Transverse colon (tissue), 4 donors: ENCODE data around the gene PDAP1. TPM values are rescaled to one million over a fixed set of nuclear protein-coding genes. Genes with fewer than 3 reads are reported as not detected.

Experiments used
- DNase-seq: peaks from one replicate; pipeline ENCODE4 v3.0.0-alpha.2; 2019
- H3K27ac ChIP-seq, 4 donors: fragments of 200-600 bp; sonication (generic); 2 replicates each; pipeline ENCODE4 v1.5.1; 2016 to 2018; ENCODE audit warnings: inconsistent platforms in 4 of 4
- H3K27me3 ChIP-seq: fragments of 200-600 bp; sonication (generic); 2 replicates; pipeline ENCODE4 v1.5.1; 2017; ENCODE audit warnings: inconsistent platforms
- H3K36me3 ChIP-seq, 4 donors: fragments of 200-600 bp; sonication (generic); 2 replicates each; pipeline ENCODE4 v1.5.1; 2017 to 2019; ENCODE audit warnings: inconsistent platforms in 4 of 4
- H3K4me1 ChIP-seq, 4 donors: fragments of 200-600 bp; sonication (generic); 2 replicates each; pipeline ENCODE4 v1.5.1; 2017 to 2020; ENCODE audit warnings: inconsistent platforms in 4 of 4
- H3K4me3 ChIP-seq, 4 donors: fragments of 200-600 bp; sonication (generic); 1 replicate in 1 of 4; 2 replicates in 3 of 4; pipeline versions ENCODE4 v1.5.1 to v1.6.1; 2017 to 2019; ENCODE audit warnings: inconsistent platforms in 4 of 4
- H3K9me3 ChIP-seq, 2 donors: fragments of 200-600 bp; sonication (generic); 2 replicates each; pipeline ENCODE4 v1.5.1; 2017 to 2019; ENCODE audit warnings: inconsistent platforms in 2 of 2
- CTCF ChIP-seq, 5 experiments: fragments of 200-600 bp in 3 of 5; fragments of 450-650 bp in 2 of 5; sonication (generic) in 3 of 5; IDR thresholded peaks; 1 replicate in 2 of 5; 2 replicates in 3 of 5; pipeline ENCODE4 v1.5.1; 2016 to 2017; ENCODE audit warnings: antibody characterized with exemption in 5 of 5, inconsistent platforms in 3 of 5, mild to moderate bottlenecking in 2 of 5, moderate library complexity in 1 of 5
- EP300 ChIP-seq: sonication (generic); formaldehyde crosslinking; IDR thresholded peaks from one replicate; pipeline ENCODE4 v1.6.1; 2017; ENCODE audit warnings: antibody characterized with exemption, low read depth
- POLR2A ChIP-seq: fragments of 450-650 bp; IDR thresholded peaks from one replicate; pipeline ENCODE4 v1.6.1; 2016; ENCODE audit warnings: antibody characterized with exemption, mild to moderate bottlenecking, moderate library complexity
- POLR2AphosphoS5 ChIP-seq, 3 donors: sonication (generic); formaldehyde crosslinking; IDR thresholded peaks; one replicate each; pipeline ENCODE4 v1.6.1; 2016; ENCODE audit warnings: antibody characterized with exemption in 3 of 3
- WGBS, 2 donors: methylation state at CpG; one replicate each; pipeline ENCODE4 v1.1.5; 2018; ENCODE audit warnings: low coverage in 1 of 2; 5-methylcytosine and 5-hydroxymethylcytosine counted together
- in situ Hi-C, 4 donors: fragments of 200-750 bp; cut with MboI; loops; one replicate each; pipeline versions ENCODE4 v1.15.0 to v1.15.1; 2017; ENCODE audit warnings: low sequenced_read_pairs in 3 of 4, low pct_ligation_motif_present in 1 of 4, low pct_unique_long_range_greater_than_20kb in 1 of 4
- intact Hi-C: fragments of 100-400 bp; cut with DNase I; formaldehyde crosslinking; loops from one replicate; pipeline ENCODE4 v1.15.1; 2023; ENCODE audit warnings: low total_unique reads
- total RNA-seq, 4 donors: library from RNA; depleted of rRNA; stranded (reverse); fragments of >200 nt; gene quantifications; one replicate each; pipeline ENCODE4 v1.1.0, GENCODE V29; 2016

The PDAP1 gene
- total RNA-seq, 4 donors from 2014 or later = 27.7 to 54.9 (median 49.9) TPM

DNA sequence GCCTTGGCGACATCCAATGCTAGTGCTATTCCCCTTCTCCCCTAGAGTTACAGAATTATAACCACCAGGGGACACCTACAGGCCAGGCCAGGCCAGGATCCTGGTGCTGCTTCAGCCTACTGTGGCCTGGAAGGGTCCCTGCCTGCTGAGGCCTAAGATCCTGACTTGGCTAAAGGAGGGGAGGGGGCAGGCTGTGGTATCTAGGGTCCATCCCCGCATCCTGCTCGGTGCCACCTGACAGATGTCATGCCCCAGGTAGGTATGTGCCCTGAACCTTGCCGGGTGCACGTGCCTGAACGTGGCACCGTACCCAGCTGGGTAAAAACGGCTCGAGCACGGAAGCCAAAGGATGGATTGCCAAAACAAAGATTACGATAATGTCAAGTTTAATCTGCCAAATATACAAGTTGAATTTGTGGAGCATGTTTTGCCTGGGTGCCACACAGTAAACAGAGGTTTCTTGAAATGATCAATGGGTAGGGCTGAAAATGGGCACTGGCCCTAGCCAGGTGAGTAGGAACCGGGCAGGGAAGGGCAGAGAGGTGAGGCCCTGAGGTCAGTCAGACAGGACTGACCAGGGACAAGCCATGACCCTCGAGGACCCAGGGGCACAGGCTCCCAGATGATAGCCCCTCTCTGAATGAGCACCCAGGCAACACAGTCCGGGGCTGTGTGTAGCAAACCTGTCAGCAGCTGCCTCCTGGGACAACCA, 12.6 kb downstream of the PDAP1 start:
- WGBS, 2 donors = 69 to 88% methylated on average over 3 to 14 of the region's 14 CpGs
- Histone ChIP-seq H3K4me3 (no peak overlapping the region), H3K27me3 (no peaks in the 10 kb centered on the region), H3K4me1 (peaks cover 17 to 19% (median 17%) of the 10 kb centered on the region in 4 donors), H3K36me3 (peaks cover 0 to 25% (median 8%) of the 10 kb centered on the region in 4 donors), H3K27ac (no peak overlapping the region), H3K9me3 (no peaks in the 10 kb centered on the region)
- in situ Hi-C loops = no loop called here
- TF ChIP-seq POLR2AphosphoS5 (IDR thresholded peaks at IDR 0.05) (no peak), POLR2A (no peak), CTCF (IDR thresholded peaks at IDR 0.05) (no peak), EP300 (no peak)
- intact Hi-C loops = no loop called here
- DNase-seq = no peak

GRCh38 chr7:99394188-99394502, 14.3 kb downstream of the PDAP1 start:
- H3K4me3 ChIP-seq = no peak overlapping the region
- peaks cover 17 to 19% (median 17%) of the 10 kb centered on the region in 4 donors for H3K4me1 ChIP-seq
- H3K36me3 ChIP-seq = peaks cover 0 to 27% (median 12%) of the 10 kb centered on the region in 4 donors
- no peaks in the 10 kb centered on the region for H3K27me3 ChIP-seq
- in situ Hi-C loops = no loop called here
- no peak for TF ChIP-seq CTCF (IDR thresholded peaks at IDR 0.05)
- no peak for TF ChIP-seq POLR2AphosphoS5 (IDR thresholded peaks at IDR 0.05)
- no peak for TF ChIP-seq POLR2A
- no peak for TF ChIP-seq EP300
- intact Hi-C loops = no loop called here
- 93% methylated on average over 4 of the region's 4 CpGs; no CpG with 5 or more reads in 1 of the 2 donors for WGBS, 2 donors
- DNase-seq = no peak
- H3K27ac ChIP-seq = peak overlapping the region in 1 of 4 donors; percentile 83
- no peaks in the 10 kb centered on the region for H3K9me3 ChIP-seq

DNA sequence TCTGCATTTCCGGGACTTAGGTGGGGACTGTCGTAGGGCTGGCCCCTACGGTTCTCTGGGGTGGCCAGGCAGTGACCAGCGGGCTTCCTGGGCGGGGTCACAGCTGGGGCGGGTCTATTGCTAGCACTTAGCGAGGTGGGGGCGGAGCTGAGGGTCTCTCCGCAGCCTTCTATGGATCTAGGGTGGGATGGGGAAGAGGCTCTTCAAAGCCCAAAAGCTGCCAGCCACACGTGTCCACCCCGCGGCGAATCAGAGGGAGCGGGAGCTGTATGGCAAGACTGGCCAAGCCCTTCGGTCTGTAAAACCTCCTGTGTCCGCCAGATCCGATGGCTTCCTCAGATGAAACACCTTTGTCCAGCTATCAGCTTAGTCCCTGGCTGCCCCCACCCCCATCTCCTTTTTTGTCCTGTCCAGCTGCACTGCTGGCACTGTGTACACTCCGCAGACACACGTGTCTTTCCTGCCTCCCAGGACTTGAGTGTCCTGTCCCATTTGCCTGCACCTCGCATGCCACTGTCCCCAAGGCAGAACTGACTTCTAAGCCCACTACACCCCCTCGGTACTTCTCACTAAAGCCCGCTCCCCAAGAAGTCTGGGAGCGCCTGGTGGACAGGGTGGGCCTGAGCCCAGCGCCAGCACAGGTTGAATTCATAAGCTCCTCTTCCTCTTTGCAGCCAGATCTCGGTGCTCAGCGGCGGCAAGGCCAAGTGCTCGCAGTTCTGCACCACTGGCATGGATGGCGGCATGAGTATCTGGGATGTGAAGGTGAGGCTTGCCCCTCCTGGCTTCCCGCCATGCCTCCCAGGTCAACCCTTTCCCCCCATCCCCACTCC, 14.8 kb downstream of the PDAP1 start:
- Histone ChIP-seq H3K27me3 (no peaks in the 10 kb centered on the region), H3K4me3 (peak overlapping the region; percentile 45 to 59 (median 49)), H3K9me3 (no peaks in the 10 kb centered on the region), H3K4me1 (peaks cover 17 to 19% (median 17%) of the 10 kb centered on the region in 4 donors), H3K27ac (peak overlapping the region; percentile 72 to 84 (median 82)), H3K36me3 (peaks cover 0 to 27% (median 12%) of the 10 kb centered on the region in 4 donors)
- TF ChIP-seq POLR2A (no peak), CTCF (IDR thresholded peaks at IDR 0.05) (no peak), POLR2AphosphoS5 (IDR thresholded peaks at IDR 0.05) (no peak), EP300 (no peak)
- no peak for DNase-seq
- in situ Hi-C loops (no loop called here), intact Hi-C loops (no loop called here)
- 17 to 54% methylated on average over 10 to 29 of the region's 30 CpGs for WGBS, 2 donors

GRCh38 chr7:99392659-99393354, 15.6 kb downstream of the PDAP1 start:
- H3K9me3 ChIP-seq = no peaks in the 10 kb centered on the region
- in situ Hi-C loops (no loop called here), intact Hi-C loops (no loop called here)
- WGBS, 2 donors = 10% methylated on average over 46 of the region's 68 CpGs; no CpG with 5 or more reads in 1 of the 2 donors
- H3K4me3 ChIP-seq = peak overlapping the region; percentile 45 to 59 (median 49)
- H3K27me3 ChIP-seq = no peaks in the 10 kb centered on the region
- peaks cover 0 to 29% (median 11%) of the 10 kb centered on the region in 4 donors for H3K36me3 ChIP-seq
- TF ChIP-seq EP300 (no peak), POLR2AphosphoS5 (IDR thresholded peaks at IDR 0.05) (peak; percentile 54 to 75 (median 71)), POLR2A (peak; percentile 50)
- peak overlapping the region; percentile 72 to 84 (median 82) for H3K27ac ChIP-seq
- DNase-seq = peak; percentile 91
- H3K4me1 ChIP-seq = peaks cover 17 to 19% (median 17%) of the 10 kb centered on the region in 4 donors
